ENCODE data around the gene LMTK2. TPM values are rescaled to one million over a fixed set of nuclear protein-coding genes. Genes with fewer than 3 reads are reported as not detected.

LMTK2 gene
- total RNA-seq, 2 experiments from 2014 or later: 30.3 to 31.7 TPM

- no peak overlapping the region for H3K27ac ChIP-seq (ENCODE audit: low read depth in 1 of 2, low read length in 2 of 2)
- Mint-ChIP-seq H3K4me1 (ENCODE audit: low read depth) (no peaks in the 10 kb centered on the region), H3K27ac (no peak overlapping the region), H3K36me3 (ENCODE audit: low read depth) (peaks cover 47% of the 10 kb centered on the region), H3K27me3 (no peaks in the 10 kb centered on the region), H3K4me3 (no peak overlapping the region), H3K9me3 (no peaks in the 10 kb centered on the region)
- ChIA-PET POLR2A (no interaction called here), CTCF (no interaction called here)
- DNase-seq (peak in 1 of 14 experiments; percentile 11), ATAC-seq (ENCODE audit: poor library complexity) (no peak)
- H3K4me1 ChIP-seq (ENCODE audit: insufficient read depth, low read length): no peaks in the 10 kb centered on the region
- H3K36me3 ChIP-seq (ENCODE audit: insufficient read depth, low read length): peaks cover 58% of the 10 kb centered on the region
- no peaks in the 10 kb centered on the region for H3K27me3 ChIP-seq (ENCODE audit: control insufficient read depth in 1 of 2, insufficient read depth in 2 of 2, low read length in 2 of 2)
- H3K4me3 ChIP-seq (ENCODE audit: low read length): no peak overlapping the region
- intact Hi-C loops (cut with DNase I, micrococcal nuclease): no loop called here
- no peaks in the 10 kb centered on the region for H3K9me3 ChIP-seq (ENCODE audit: control insufficient read depth in 1 of 2, insufficient read depth in 1 of 2, low read length in 2 of 2)
- TF ChIP-seq, protein P1, sequence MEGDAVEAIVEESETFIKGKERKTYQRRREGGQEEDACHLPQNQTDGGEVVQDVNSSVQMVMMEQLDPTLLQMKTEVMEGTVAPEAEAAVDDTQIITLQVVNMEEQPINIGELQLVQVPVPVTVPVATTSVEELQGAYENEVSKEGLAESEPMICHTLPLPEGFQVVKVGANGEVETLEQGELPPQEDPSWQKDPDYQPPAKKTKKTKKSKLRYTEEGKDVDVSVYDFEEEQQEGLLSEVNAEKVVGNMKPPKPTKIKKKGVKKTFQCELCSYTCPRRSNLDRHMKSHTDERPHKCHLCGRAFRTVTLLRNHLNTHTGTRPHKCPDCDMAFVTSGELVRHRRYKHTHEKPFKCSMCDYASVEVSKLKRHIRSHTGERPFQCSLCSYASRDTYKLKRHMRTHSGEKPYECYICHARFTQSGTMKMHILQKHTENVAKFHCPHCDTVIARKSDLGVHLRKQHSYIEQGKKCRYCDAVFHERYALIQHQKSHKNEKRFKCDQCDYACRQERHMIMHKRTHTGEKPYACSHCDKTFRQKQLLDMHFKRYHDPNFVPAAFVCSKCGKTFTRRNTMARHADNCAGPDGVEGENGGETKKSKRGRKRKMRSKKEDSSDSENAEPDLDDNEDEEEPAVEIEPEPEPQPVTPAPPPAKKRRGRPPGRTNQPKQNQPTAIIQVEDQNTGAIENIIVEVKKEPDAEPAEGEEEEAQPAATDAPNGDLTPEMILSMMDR (IDR thresholded peaks at IDR 0.05): no peak
These were observed 118.1 kb downstream of the LMTK2 start for GRCh38 chr7:98224701-98225181.

- H3K36me3 Mint-ChIP-seq (ENCODE audit: low read depth): peaks cover 51% of the 10 kb centered on the region
- H3K9me3 Mint-ChIP-seq: no peaks in the 10 kb centered on the region
- ChIA-PET POLR2A (no interaction called here), CTCF (no interaction called here)
- TF ChIP-seq, protein P1 (IDR thresholded peaks at IDR 0.05): no peak
- no peaks in the 10 kb centered on the region for H3K27me3 Mint-ChIP-seq
- no peaks in the 10 kb centered on the region for H3K4me1 Mint-ChIP-seq (ENCODE audit: low read depth)
- no peak overlapping the region for H3K27ac Mint-ChIP-seq
- Histone ChIP-seq H3K4me1 (ENCODE audit: insufficient read depth, low read length) (no peaks in the 10 kb centered on the region), H3K27ac (ENCODE audit: low read depth in 1 of 2, low read length in 2 of 2) (no peak overlapping the region), H3K36me3 (ENCODE audit: insufficient read depth, low read length) (peaks cover 67% of the 10 kb centered on the region), H3K4me3 (ENCODE audit: low read length) (no peak overlapping the region), H3K27me3 (ENCODE audit: control insufficient read depth in 1 of 2, insufficient read depth in 2 of 2, low read length in 2 of 2) (no peaks in the 10 kb centered on the region), H3K9me3 (ENCODE audit: control insufficient read depth in 1 of 2, insufficient read depth in 1 of 2, low read length in 2 of 2) (no peaks in the 10 kb centered on the region)
- H3K4me3 Mint-ChIP-seq: no peak overlapping the region
- no peak for ATAC-seq (ENCODE audit: poor library complexity)
- intact Hi-C loops (cut with DNase I, micrococcal nuclease): no loop called here
- DNase-seq: no peak
These were observed 119.4 kb downstream of the LMTK2 start for GRCh38 chr7:98225913-98226614.

- Mint-ChIP-seq H3K27ac (no peak overlapping the region), H3K36me3 (ENCODE audit: low read depth) (peaks cover 53% of the 10 kb centered on the region), H3K4me1 (ENCODE audit: low read depth) (no peaks in the 10 kb centered on the region), H3K9me3 (no peaks in the 10 kb centered on the region), H3K4me3 (no peak overlapping the region), H3K27me3 (no peaks in the 10 kb centered on the region)
- Histone ChIP-seq H3K4me3 (ENCODE audit: low read length) (no peak overlapping the region), H3K9me3 (ENCODE audit: control insufficient read depth in 1 of 2, insufficient read depth in 1 of 2, low read length in 2 of 2) (no peaks in the 10 kb centered on the region), H3K4me1 (ENCODE audit: insufficient read depth, low read length) (no peaks in the 10 kb centered on the region), H3K27ac (ENCODE audit: low read depth in 1 of 2, low read length in 2 of 2) (no peak overlapping the region), H3K27me3 (ENCODE audit: control insufficient read depth in 1 of 2, insufficient read depth in 2 of 2, low read length in 2 of 2) (no peaks in the 10 kb centered on the region), H3K36me3 (ENCODE audit: insufficient read depth, low read length) (peaks cover 63% of the 10 kb centered on the region)
- intact Hi-C loops (cut with DNase I, micrococcal nuclease): no loop called here
- ChIA-PET POLR2A (no interaction called here), CTCF (no interaction called here)
- DNase-seq (peak in 1 of 14 experiments; percentile 9), ATAC-seq (ENCODE audit: poor library complexity) (no peak)
- TF ChIP-seq, protein P1 (IDR thresholded peaks at IDR 0.05): no peak
These were observed 121.3 kb downstream of the LMTK2 start for GRCh38 chr7:98227939-98228338.

Measured in CD4-positive, alpha-beta T cell (primary cell).